ENCODE measurements around the gene RSKR. TPM values are rescaled to one million over a fixed set of nuclear protein-coding genes. Genes with fewer than 3 reads are reported as not detected.
"Not testable (repeated sequence)": the region's sequence is repeated elsewhere in the genome, so short reads cannot be mapped to it uniquely, and the experiment has no call there.

Gene RSKR
- total and polyA plus RNA-seq, 9 of the 15 experiments (the other 6 are each of a cell fraction or from before 2014, with no cell fraction given): 1.4 to 42.3 (median 16.2) TPM

DNA sequence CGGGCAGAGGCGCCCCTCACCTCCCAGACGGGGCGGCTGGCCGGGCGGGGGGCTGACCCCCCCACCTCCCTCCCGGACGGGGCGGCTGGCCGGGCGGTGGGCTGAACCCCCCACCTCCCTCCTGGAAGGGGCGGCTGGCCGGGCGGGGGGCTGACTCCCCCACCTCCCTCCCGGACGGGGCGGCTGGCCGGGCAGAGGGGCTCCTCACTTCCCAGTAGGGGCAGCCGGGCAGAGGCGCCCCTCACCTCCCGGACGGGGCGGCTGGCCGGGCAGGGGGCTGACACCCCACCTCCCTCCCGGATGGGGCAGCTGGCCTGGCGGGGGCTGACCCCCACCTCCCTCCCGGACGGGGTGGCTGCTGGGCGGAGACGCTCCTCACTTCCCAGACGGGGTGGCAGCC is 10.0 kb downstream of the RSKR start:
- H3K27ac ChIP-seq (ENCODE audit: extremely low read depth, low read depth, low read length); in situ Hi-C loops (cut with MboI); intact Hi-C loops (cut with micrococcal nuclease); H3K9me1 ChIP-seq (ENCODE audit: control insufficient read depth, insufficient read depth, low read length); BruUV-seq (replicated peaks); H3K9me3 ChIP-seq (replicated peaks; ENCODE audit: control insufficient read depth, insufficient read depth, low read depth, low read length); POLR2A ChIA-PET; H3K4me3 ChIP-seq; ATAC-seq; H2AFZ ChIP-seq (ENCODE audit: low read depth, low read length); H4K20me1 ChIP-seq (replicated peaks; ENCODE audit: control insufficient read depth, insufficient read depth, low read length); H3K9ac ChIP-seq (ENCODE audit: insufficient read depth in 1 of 2, low read depth in 2 of 2, low read length in 2 of 2); H3K79me2 ChIP-seq (ENCODE audit: control insufficient read depth, insufficient read depth, low read length); H3K4me2 ChIP-seq (ENCODE audit: insufficient read depth, low read length); DNase-seq (ENCODE audit: extremely low read depth in 1 of 4, low spot score in 3 of 4); FAIRE-seq; H3K27me3 ChIP-seq (ENCODE audit: control insufficient read depth in 2 of 2, insufficient read depth in 2 of 2, low read length in 2 of 2): not testable (repeated sequence)
- peaks cover 0 to 11% of the 10 kb centered on the region in 2 experiments; a peak in 2 of 5 replicates for H3K4me1 ChIP-seq (replicated peaks in 1 of 2; ENCODE audit: control insufficient read depth in 2 of 2, insufficient read depth in 2 of 2, low read length in 2 of 2)
- peaks cover 22% of the 10 kb centered on the region; the same call in 1 of the 3 replicates for H3K36me3 ChIP-seq (ENCODE audit: control insufficient read depth, insufficient read depth, low read length)
- 0 out of 2 replicates have a peak, but pooled peaks have one; percentile 17 for TF ChIP-seq POLR2G (IDR thresholded peaks at IDR 0.05; ENCODE audit: low read depth, low read length)
- CTCF ChIA-PET (ENCODE audit: low intra/inter-chr PET ratio): interaction anchor here (0.7 kb wide), 1 partner anchor 962 kb away, joined by 5 read pairs; no protein-coding TSS in a partner anchor
- WGBS (ENCODE audit: insufficient coverage, low coverage, missing lambda C conversion rate): 100% methylated on average over 2 of the region's 31 CpGs

DNA sequence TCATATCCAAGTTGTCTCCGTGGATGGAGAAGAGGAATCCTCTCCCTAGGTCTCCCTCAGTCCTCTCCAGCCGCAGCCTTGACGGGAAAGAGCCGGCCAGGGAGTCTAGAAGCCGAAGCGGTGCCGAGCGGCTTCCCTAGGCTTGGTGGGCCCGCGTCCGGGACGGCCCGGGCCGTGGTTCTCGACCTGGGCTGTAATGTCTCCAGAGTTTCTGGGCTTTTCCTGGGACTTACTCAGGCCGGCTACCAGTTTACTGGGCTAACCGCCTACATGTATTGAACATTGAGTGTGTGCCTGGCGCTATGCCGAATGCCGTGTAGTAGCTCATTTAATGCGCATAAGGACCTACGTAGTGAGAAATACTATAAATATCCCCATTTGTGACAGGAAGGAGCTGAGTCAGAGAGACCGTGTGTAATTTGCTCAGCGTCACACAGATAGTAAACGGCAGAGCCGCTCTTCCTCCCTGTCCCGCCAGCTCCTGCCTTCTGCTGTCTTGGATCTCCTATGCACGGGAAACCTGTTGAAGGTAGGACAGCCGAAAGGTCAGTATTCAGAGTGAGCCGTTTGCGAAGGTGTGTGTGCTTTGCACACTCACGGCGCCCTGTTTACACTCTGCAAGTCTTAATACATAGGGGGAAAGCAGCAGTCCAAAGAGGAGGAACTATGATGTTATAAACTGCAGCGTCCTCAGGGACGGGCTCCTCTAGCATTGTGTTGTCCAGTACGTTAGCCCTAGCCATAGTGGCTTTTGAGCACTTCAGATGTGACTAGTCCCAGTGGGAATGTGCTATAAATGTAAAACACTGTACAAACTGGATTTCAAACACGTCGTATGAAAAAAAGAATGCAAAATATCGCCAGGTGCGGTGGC is 14.4 kb downstream of the RSKR start:
- peak; percentile 77 for ATAC-seq
- peak; percentile 5 for TF ChIP-seq KDM5B (IDR thresholded peaks at IDR 0.05; ENCODE audit: insufficient replicate concordance, low read depth, low read length)
- TF ChIP-seq ZNF12 (CRISPR knock-in tag; IDR thresholded peaks at IDR 0.05): no peak; the same call in 1 of the 2 replicates
- TF ChIP-seq GABPB2 (CRISPR knock-in tag; conservative IDR thresholded peaks at IDR 0.05): no peak
- TF ChIP-seq ETV5 (CRISPR knock-in tag; IDR thresholded peaks at IDR 0.05; ENCODE audit: low read depth): no peak
- TF ChIP-seq NONO (IDR thresholded peaks at IDR 0.05; ENCODE audit: low read depth in 2 of 2, low read length in 1 of 2): peak in 1 of 2 experiments; percentile 22; a peak in 1 of 4 replicates
- TF ChIP-seq PTBP1 (IDR thresholded peaks at IDR 0.05; ENCODE audit: low read depth, low read length): peak; percentile 82; the same call in 1 of the 2 replicates
- TF ChIP-seq SPI1 (IDR thresholded peaks at IDR 0.05; ENCODE audit: borderline replicate concordance, low read depth, low read length): peak; percentile 73
- TF ChIP-seq HMGN3 (IDR thresholded peaks at IDR 0.05; ENCODE audit: borderline replicate concordance, extremely low read depth, insufficient read length, low read depth, low read length): no peak
- no peak for TF ChIP-seq POLR2AphosphoS5 (IDR thresholded peaks at IDR 0.05; ENCODE audit: control insufficient read depth, insufficient read depth, low read depth, low read length)

More for the DNA sequence above, 14.4 kb downstream of the RSKR start:
- no peaks in the 10 kb centered on the region for H3K27me3 ChIP-seq (ENCODE audit: control insufficient read depth in 2 of 2, insufficient read depth in 2 of 2, low read length in 2 of 2)
- H3K9me1 ChIP-seq (ENCODE audit: control insufficient read depth, insufficient read depth, low read length): no peaks in the 10 kb centered on the region
- DNase-seq (ENCODE audit: extremely low read depth in 1 of 4, low spot score in 3 of 4) (peak; percentile 45 to 87 (median 61)), FAIRE-seq (peak; percentile 89)
- in situ Hi-C loops (cut with MboI): no loop called here
- peak overlapping the region; percentile 92 for H2AFZ ChIP-seq (ENCODE audit: low read depth, low read length)
- H3K9ac ChIP-seq (ENCODE audit: insufficient read depth in 1 of 2, low read depth in 2 of 2, low read length in 2 of 2): peak overlapping the region; percentile 97 to 98
- POLR2A ChIA-PET: interaction anchor here (0.6 to 15.9 kb wide), 15 partner anchors 11 to 587 kb away, joined by 3 to 274 read pairs (median 4); partner anchors contain the start of genes ALDOC, BLTP2, PIGS and RPL23A
- H4K20me1 ChIP-seq (replicated peaks; ENCODE audit: control insufficient read depth, insufficient read depth, low read length): no peaks in the 10 kb centered on the region
- H3K79me2 ChIP-seq (ENCODE audit: control insufficient read depth, insufficient read depth, low read length): peaks cover 22% of the 10 kb centered on the region
- CTCF ChIA-PET (ENCODE audit: low intra/inter-chr PET ratio): no interaction called here
- H3K27ac ChIP-seq (ENCODE audit: extremely low read depth, low read depth, low read length): peak overlapping the region; percentile 88
- TSS peak; percentile 88 for BruUV-seq (replicated peaks)
- peak overlapping the region; percentile 81 for H3K4me3 ChIP-seq
- peaks cover 28% of the 10 kb centered on the region for H3K36me3 ChIP-seq (ENCODE audit: control insufficient read depth, insufficient read depth, low read length)
- peaks cover 8 to 16% of the 10 kb centered on the region in 2 experiments; a peak in 4 of 5 replicates for H3K4me1 ChIP-seq (replicated peaks in 1 of 2; ENCODE audit: control insufficient read depth in 2 of 2, insufficient read depth in 2 of 2, low read length in 2 of 2)
- intact Hi-C loops (cut with micrococcal nuclease): loop anchor here (2.0 to 10.0 kb wide), 4 partner anchors 29 to 328 kb away; partner anchors contain the start of genes DHRS13, NEK8, PIGS and TLCD1
- H3K4me2 ChIP-seq (ENCODE audit: insufficient read depth, low read length): peak overlapping the region; percentile 90
- 4% methylated on average over 40 of the region's 40 CpGs for WGBS (ENCODE audit: insufficient coverage, low coverage, missing lambda C conversion rate)
- no peaks in the 10 kb centered on the region for H3K9me3 ChIP-seq (replicated peaks; ENCODE audit: control insufficient read depth, insufficient read depth, low read depth, low read length)

Measured in K562 (cell line).